DND-41 (cell line): ENCODE results near the gene ST8SIA1.

Source experiments
- ATAC-seq: fragments of 200-7000 bp; cut with Tn5 transposase; 3 replicates; pipeline ENCODE4 v1.9.1; 2021; ENCODE audit warnings: low read depth; ENCODE audit not compliant: insufficient read depth
- DNase-seq: peaks from one replicate; pipeline ENCODE4 v3.0.0-alpha.2; 2020
- H2AFZ ChIP-seq: 2 replicates; pipeline ENCODE4 v1.6.0; 2012; ENCODE audit warnings: low read depth, low read length
- H3K27ac ChIP-seq: 2 replicates; pipeline ENCODE4 v1.5.1; 2012; ENCODE audit warnings: low read length, inconsistent platforms
- H3K27me3 ChIP-seq: fragments of 200-600 bp; sonication (generic); 2 replicates; pipeline ENCODE4 v1.6.0; 2012; ENCODE audit warnings: low read length, mild to moderate bottlenecking, inconsistent platforms; ENCODE audit not compliant: insufficient read depth, poor library complexity
- H3K36me3 ChIP-seq: 2 replicates; pipeline ENCODE4 v1.5.1; 2012; ENCODE audit warnings: low read length, inconsistent platforms; ENCODE audit not compliant: insufficient read depth
- H3K4me1 ChIP-seq: 2 replicates; pipeline ENCODE4 v1.5.1; 2012; ENCODE audit warnings: mild to moderate bottlenecking, low read length; ENCODE audit not compliant: insufficient read depth
- H3K4me2 ChIP-seq: 2 replicates; pipeline ENCODE4 v1.6.0; 2012; ENCODE audit warnings: mild to moderate bottlenecking, moderate library complexity, low read length, inconsistent platforms; ENCODE audit not compliant: insufficient read depth
- H3K4me3 ChIP-seq, 2 experiments: fragments of 200-600 bp in 1 of 2; shearing (Covaris generic) in 1 of 2; 2 replicates each; pipeline ENCODE4 v1.5.1; 2012 to 2016; ENCODE audit warnings: inconsistent platforms in 2 of 2, low read length in 2 of 2, mild to moderate bottlenecking in 2 of 2, low read depth in 1 of 2, moderate library complexity in 1 of 2
- H3K79me2 ChIP-seq: 2 replicates; pipeline ENCODE4 v1.6.0; 2012; ENCODE audit warnings: low read length, inconsistent platforms; ENCODE audit not compliant: insufficient read depth
- H3K9ac ChIP-seq: 2 replicates; pipeline ENCODE4 v1.6.0; 2012; ENCODE audit warnings: low read depth, mild to moderate bottlenecking, inconsistent platforms, low read length, moderate library complexity
- H3K9me3 ChIP-seq: 2 replicates; pipeline ENCODE4 v1.5.1; 2012; ENCODE audit warnings: low read length, moderate library complexity, mild to moderate bottlenecking, inconsistent platforms; ENCODE audit not compliant: insufficient read depth, severe bottlenecking
- H4K20me1 ChIP-seq: 2 replicates; pipeline ENCODE4 v1.6.0; 2012; ENCODE audit warnings: low read length; ENCODE audit not compliant: insufficient read depth
- EZH2 ChIP-seq: IDR thresholded peaks from 3 replicates; pipeline ENCODE4 v1.6.1; 2012; ENCODE audit warnings: borderline replicate concordance, low read depth, mild to moderate bottlenecking, moderate library complexity, low read length, inconsistent platforms; ENCODE audit not compliant: severe bottlenecking
- TF ChIP-seq, protein P1 (sequence below): IDR thresholded peaks from 2 replicates; pipeline ENCODE4 v1.5.1; 2012; ENCODE audit warnings: borderline replicate concordance, low read length, moderate library complexity, mild to moderate bottlenecking; ENCODE audit not compliant: poor library complexity, severe bottlenecking; ENCODE audit errors: extremely low read depth

The ST8SIA1 gene

DNA sequence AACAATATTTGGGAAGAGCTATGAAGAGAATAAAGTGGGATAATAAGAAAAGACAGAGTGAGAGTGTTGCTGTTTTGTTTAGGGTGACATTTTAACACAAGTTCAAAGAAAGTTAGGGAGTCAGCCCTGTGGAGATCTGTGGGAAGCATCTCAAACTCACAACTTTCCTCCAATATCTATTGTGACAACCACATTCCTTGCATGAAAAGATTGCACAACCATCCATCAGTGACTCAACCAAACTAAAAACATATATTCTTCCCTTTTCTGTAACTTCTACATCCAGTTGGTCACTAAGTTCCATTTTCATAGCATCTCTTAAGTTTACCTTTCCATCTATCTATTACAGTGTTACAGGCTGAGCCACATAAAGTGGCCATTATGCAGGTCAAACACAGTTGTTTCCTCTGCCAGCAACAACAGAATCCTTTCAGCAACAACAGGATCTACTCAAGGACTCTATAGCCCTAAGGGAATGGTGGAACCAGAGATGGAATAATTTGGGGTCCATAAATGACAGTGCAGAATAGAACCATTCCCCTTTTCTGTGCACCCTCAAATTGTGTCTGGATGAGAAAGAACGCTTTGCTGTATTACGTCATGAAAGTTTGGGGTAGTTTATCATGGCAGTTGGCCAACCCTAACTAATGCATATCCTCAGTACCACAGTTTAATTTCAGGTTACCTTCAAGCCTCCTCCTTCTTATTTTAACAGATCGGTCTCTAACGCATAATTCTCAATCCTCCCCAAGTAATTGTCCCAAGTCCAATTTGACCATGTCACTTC is 118.8 kb downstream of the ST8SIA1 start:
- no peak overlapping the region for H3K9ac ChIP-seq
- no peaks in the 10 kb centered on the region for H3K79me2 ChIP-seq
- DNase-seq (no peak), ATAC-seq (no peak)
- H3K4me2 ChIP-seq, result no peak overlapping the region
- H3K4me3 ChIP-seq, result no peak overlapping the region
- no peaks in the 10 kb centered on the region for H3K4me1 ChIP-seq
- no peaks in the 10 kb centered on the region for H3K9me3 ChIP-seq
- no peak for TF ChIP-seq EZH2
- TF ChIP-seq, protein P1, sequence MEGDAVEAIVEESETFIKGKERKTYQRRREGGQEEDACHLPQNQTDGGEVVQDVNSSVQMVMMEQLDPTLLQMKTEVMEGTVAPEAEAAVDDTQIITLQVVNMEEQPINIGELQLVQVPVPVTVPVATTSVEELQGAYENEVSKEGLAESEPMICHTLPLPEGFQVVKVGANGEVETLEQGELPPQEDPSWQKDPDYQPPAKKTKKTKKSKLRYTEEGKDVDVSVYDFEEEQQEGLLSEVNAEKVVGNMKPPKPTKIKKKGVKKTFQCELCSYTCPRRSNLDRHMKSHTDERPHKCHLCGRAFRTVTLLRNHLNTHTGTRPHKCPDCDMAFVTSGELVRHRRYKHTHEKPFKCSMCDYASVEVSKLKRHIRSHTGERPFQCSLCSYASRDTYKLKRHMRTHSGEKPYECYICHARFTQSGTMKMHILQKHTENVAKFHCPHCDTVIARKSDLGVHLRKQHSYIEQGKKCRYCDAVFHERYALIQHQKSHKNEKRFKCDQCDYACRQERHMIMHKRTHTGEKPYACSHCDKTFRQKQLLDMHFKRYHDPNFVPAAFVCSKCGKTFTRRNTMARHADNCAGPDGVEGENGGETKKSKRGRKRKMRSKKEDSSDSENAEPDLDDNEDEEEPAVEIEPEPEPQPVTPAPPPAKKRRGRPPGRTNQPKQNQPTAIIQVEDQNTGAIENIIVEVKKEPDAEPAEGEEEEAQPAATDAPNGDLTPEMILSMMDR, result no peak
- H2AFZ ChIP-seq, result no peak overlapping the region
- no peaks in the 10 kb centered on the region for H3K36me3 ChIP-seq
- H4K20me1 ChIP-seq, result no peaks in the 10 kb centered on the region
- H3K27ac ChIP-seq, result no peak overlapping the region
- no peaks in the 10 kb centered on the region for H3K27me3 ChIP-seq

- ATAC-seq (no peak), DNase-seq (no peak)
- Histone ChIP-seq H2AFZ (no peak overlapping the region), H3K4me2 (no peak overlapping the region), H3K4me3 (no peak overlapping the region), H3K9me3 (no peaks in the 10 kb centered on the region), H3K9ac (no peak overlapping the region), H3K27me3 (no peaks in the 10 kb centered on the region), H3K79me2 (no peaks in the 10 kb centered on the region), H3K27ac (no peak overlapping the region), H3K4me1 (no peaks in the 10 kb centered on the region), H3K36me3 (no peaks in the 10 kb centered on the region), H4K20me1 (no peaks in the 10 kb centered on the region)
- TF ChIP-seq EZH2, result no peak
- TF ChIP-seq, protein P1, result no peak
Observed at GRCh38 chr12:22211128-22211527, 123.4 kb downstream of the ST8SIA1 start.

GRCh38 chr12:22209422-22209821 is 125.1 kb downstream of the ST8SIA1 start:
- no peaks in the 10 kb centered on the region for H3K27me3 ChIP-seq
- H3K4me2 ChIP-seq, result no peak overlapping the region
- TF ChIP-seq EZH2, result no peak
- TF ChIP-seq, protein P1, result no peak
- no peaks in the 10 kb centered on the region for H3K4me1 ChIP-seq
- H3K36me3 ChIP-seq, result no peaks in the 10 kb centered on the region
- no peak overlapping the region for H3K27ac ChIP-seq
- H3K9ac ChIP-seq, result no peak overlapping the region
- no peak overlapping the region for H3K4me3 ChIP-seq
- no peak overlapping the region for H2AFZ ChIP-seq
- DNase-seq, result no peak
- no peaks in the 10 kb centered on the region for H3K9me3 ChIP-seq
- no peaks in the 10 kb centered on the region for H4K20me1 ChIP-seq
- H3K79me2 ChIP-seq, result no peaks in the 10 kb centered on the region
- no peak for ATAC-seq
